ENCODE data around the gene ZFX. TPM values are rescaled to one million over a fixed set of nuclear protein-coding genes. Genes with fewer than 3 reads are reported as not detected.
"Not testable (repeated sequence)": the region's sequence is repeated elsewhere in the genome, so short reads cannot be mapped to it uniquely, and the experiment has no call there.

Gene ZFX
- total RNA-seq, 3 donors from 2014 or later: 32.7 to 65.1 (median 41.7) TPM

GRCh38 chrX:24153796-24154189 lies 4.3 kb downstream of the ZFX start:
- Histone ChIP-seq H3K4me3 (no peak overlapping the region), H3K36me3 (ENCODE audit: low read depth) (no peaks in the 10 kb centered on the region), H3K9me3 (no peaks in the 10 kb centered on the region), H3K4me1 (ENCODE audit: low read depth) (no peaks in the 10 kb centered on the region)
- intact Hi-C loops (cut with DNase I, micrococcal nuclease): no loop called here
- DNase-seq (no peak), ATAC-seq (no peak)
- no peak for TF ChIP-seq CTCF (IDR thresholded peaks at IDR 0.05)

DNA sequence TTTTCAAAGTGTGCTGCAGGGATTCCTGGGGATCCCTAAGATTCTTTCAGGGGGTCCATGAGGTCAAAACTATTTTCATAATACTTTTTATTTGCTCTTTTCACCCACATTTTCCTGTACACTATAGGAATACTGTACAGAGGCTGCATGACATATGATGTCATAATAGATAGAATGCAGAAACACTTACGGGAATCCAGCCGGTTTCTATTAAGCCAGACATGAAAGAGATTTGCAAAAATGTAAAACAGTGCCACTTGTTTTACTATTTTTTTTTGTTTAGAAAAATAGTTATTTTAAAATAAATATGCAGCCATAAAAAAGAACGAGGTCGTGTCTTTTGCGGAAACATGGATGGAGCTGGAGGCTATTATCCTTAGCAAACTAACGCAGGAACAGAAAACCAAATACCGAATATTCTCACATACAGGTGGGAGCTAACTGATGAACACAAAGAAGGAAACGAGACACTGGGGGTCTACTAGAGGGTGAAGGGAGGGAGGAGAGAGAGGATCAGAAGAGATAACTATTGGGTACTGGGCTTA lies 5.0 kb downstream of the ZFX start:
- intact Hi-C loops (cut with DNase I, micrococcal nuclease): no loop called here
- TF ChIP-seq CTCF (IDR thresholded peaks at IDR 0.05): no peak
- no peaks in the 10 kb centered on the region for H3K9me3 ChIP-seq
- ATAC-seq (no peak), DNase-seq (no peak)
- H3K4me1 ChIP-seq (ENCODE audit: low read depth): no peaks in the 10 kb centered on the region
- H3K36me3 ChIP-seq (ENCODE audit: low read depth): no peaks in the 10 kb centered on the region
- no peak overlapping the region for H3K4me3 ChIP-seq

DNA sequence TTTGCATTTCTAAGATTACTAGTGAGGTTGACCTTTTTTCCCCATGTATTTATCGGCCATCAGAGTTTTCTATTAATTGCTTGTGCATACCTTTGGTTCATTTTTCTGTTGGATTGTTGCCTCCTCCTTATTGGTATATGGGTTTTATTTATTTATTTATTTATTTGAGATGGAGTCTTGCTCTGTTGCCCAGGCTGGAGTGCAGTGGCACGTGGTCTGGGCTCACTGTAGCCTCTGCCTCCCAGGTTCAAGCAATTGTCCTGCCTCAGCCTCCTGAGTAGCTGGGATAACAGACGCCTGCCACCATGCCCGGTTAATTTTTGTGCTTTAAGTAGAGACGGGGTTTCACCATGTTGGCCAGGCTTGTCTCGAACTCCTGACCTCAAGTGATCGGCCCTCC lies 6.2 kb downstream of the ZFX start:
- H3K4me1 ChIP-seq (ENCODE audit: low read depth); DNase-seq; ATAC-seq; intact Hi-C loops (cut with DNase I, micrococcal nuclease); H3K36me3 ChIP-seq (ENCODE audit: low read depth); H3K9me3 ChIP-seq; H3K4me3 ChIP-seq: not testable (repeated sequence)

GRCh38 chrX:24156177-24156576 lies 6.6 kb downstream of the ZFX start:
- no peaks in the 10 kb centered on the region for H3K4me1 ChIP-seq (ENCODE audit: low read depth)
- TF ChIP-seq CTCF (IDR thresholded peaks at IDR 0.05): no peak
- intact Hi-C loops (cut with DNase I, micrococcal nuclease): no loop called here
- no peaks in the 10 kb centered on the region for H3K36me3 ChIP-seq (ENCODE audit: low read depth)
- DNase-seq (no peak), ATAC-seq (no peak)
- H3K4me3 ChIP-seq: no peak overlapping the region
- no peaks in the 10 kb centered on the region for H3K9me3 ChIP-seq

DNA sequence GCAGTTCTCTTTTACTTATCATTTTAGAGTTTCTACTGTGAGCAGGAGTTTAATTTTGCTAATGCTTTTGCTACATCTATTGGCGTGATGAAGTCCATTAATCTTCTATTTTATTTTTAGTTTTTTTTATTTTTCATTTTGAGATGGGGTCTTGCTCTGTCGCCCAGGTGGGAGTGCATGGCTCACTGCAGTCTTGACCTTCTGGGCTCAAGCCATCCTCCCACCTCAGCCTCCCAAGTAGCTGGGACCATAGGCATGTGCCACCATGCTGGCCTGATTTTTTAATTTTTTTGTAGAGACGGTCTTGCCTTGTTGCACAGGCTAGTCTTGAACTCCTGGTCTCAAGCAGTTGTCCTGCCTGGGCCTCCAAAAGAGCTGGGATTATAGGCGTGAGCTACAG lies 9.4 kb downstream of the ZFX start:
- no peaks in the 10 kb centered on the region for H3K9me3 ChIP-seq
- no peak overlapping the region for H3K4me3 ChIP-seq
- no peak for TF ChIP-seq CTCF (IDR thresholded peaks at IDR 0.05)
- no peaks in the 10 kb centered on the region for H3K4me1 ChIP-seq (ENCODE audit: low read depth)
- ATAC-seq (no peak), DNase-seq (no peak)
- intact Hi-C loops (cut with DNase I, micrococcal nuclease): no loop called here
- no peaks in the 10 kb centered on the region for H3K36me3 ChIP-seq (ENCODE audit: low read depth)

GRCh38 chrX:24166078-24166477 lies 16.5 kb downstream of the ZFX start:
- no peaks in the 10 kb centered on the region for H3K36me3 ChIP-seq (ENCODE audit: low read depth)
- intact Hi-C loops (cut with DNase I, micrococcal nuclease): no loop called here
- TF ChIP-seq CTCF (IDR thresholded peaks at IDR 0.05): no peak
- ATAC-seq (no peak), DNase-seq (no peak)
- no peak overlapping the region for H3K4me3 ChIP-seq
- no peaks in the 10 kb centered on the region for H3K9me3 ChIP-seq
- H3K4me1 ChIP-seq (ENCODE audit: low read depth): peaks cover 2% of the 10 kb centered on the region
